Activated CD8-positive, alpha-beta T cell treated with anti-CD3 and anti-CD28 coated beads for 36 hours (primary cell): ENCODE measurements around the gene LYSMD3. TPM values are rescaled to one million over a fixed set of nuclear protein-coding genes. Genes with fewer than 3 reads are reported as not detected.

Experiments used
- ATAC-seq: fragments of 200-7000 bp; cut with Tn5 transposase; one replicate; pipeline ENCODE4 v1.10.0; 2021; ENCODE audit warnings: mild to moderate bottlenecking, moderate library complexity
- CTCF ChIA-PET: fragments of 350-600 bp; sonication (Branson Sonifier 250); formaldehyde crosslinking; loops from one replicate; lab custom pipeline; 2021; ENCODE audit warnings: antibody characterized with exemption; lab: Charles Lee
- POLR2A ChIA-PET: fragments of 350-600 bp; sonication (Branson Sonifier 250); formaldehyde crosslinking; loops from one replicate; lab custom pipeline; 2021; ENCODE audit warnings: antibody characterized with exemption; lab: Charles Lee
- DNase-seq: peaks from one replicate; pipeline ENCODE4 v3.0.0-alpha.2; 2020
- H3K27ac Mint-ChIP-seq: one replicate; pipeline ENCODE4 v1.8.0; 2021; ENCODE audit warnings: mild to moderate bottlenecking, mixed read lengths
- H3K27me3 Mint-ChIP-seq: one replicate; pipeline ENCODE4 v1.8.0; 2021; ENCODE audit warnings: mixed read lengths
- H3K36me3 Mint-ChIP-seq: one replicate; pipeline ENCODE4 v1.8.0; 2021; ENCODE audit warnings: low read depth, mixed read lengths
- H3K4me1 Mint-ChIP-seq: one replicate; pipeline ENCODE4 v1.8.0; 2021; ENCODE audit warnings: low read depth, mixed read lengths
- H3K4me3 Mint-ChIP-seq: one replicate; pipeline ENCODE4 v1.8.0; 2021; ENCODE audit warnings: mild to moderate bottlenecking, moderate library complexity, mixed read lengths
- H3K9me3 Mint-ChIP-seq: one replicate; pipeline ENCODE4 v1.8.0; 2021; ENCODE audit warnings: mixed read lengths
- CTCF ChIP-seq: fragments of 200-600 bp; IDR thresholded peaks from one replicate; pipeline ENCODE4 v1.8.0; 2022; ENCODE audit warnings: antibody characterized with exemption, mild to moderate bottlenecking
- intact Hi-C: fragments of 100-400 bp; cut with micrococcal nuclease; formaldehyde crosslinking; loops from one replicate; pipeline ENCODE4 v1.10.0; 2022
- total RNA-seq, 2 experiments: library from RNA; stranded (reverse); gene quantifications; one replicate each; pipeline ENCODE4 v1.2.3, GENCODE V29; 2021

LYSMD3 gene
- total RNA-seq, 2 experiments from 2014 or later, result 14.2 to 14.7 TPM

GRCh38 chr5:90495146-90495545, 34.2 kb downstream of the LYSMD3 start:
- DNase-seq (no peak), ATAC-seq (no peak)
- peaks cover 23% of the 10 kb centered on the region for H3K36me3 Mint-ChIP-seq
- no peaks in the 10 kb centered on the region for H3K27me3 Mint-ChIP-seq
- CTCF ChIA-PET, result no interaction called here
- no peak overlapping the region for H3K27ac Mint-ChIP-seq
- H3K9me3 Mint-ChIP-seq, result no peaks in the 10 kb centered on the region
- H3K4me1 Mint-ChIP-seq, result no peaks in the 10 kb centered on the region
- intact Hi-C loops, result no loop called here
- POLR2A ChIA-PET, result no interaction called here
- no peak overlapping the region for H3K4me3 Mint-ChIP-seq
- TF ChIP-seq CTCF, result no peak

- Mint-ChIP-seq H3K27me3 (no peaks in the 10 kb centered on the region), H3K27ac (no peak overlapping the region), H3K36me3 (peaks cover 18% of the 10 kb centered on the region), H3K4me1 (no peaks in the 10 kb centered on the region), H3K4me3 (no peak overlapping the region), H3K9me3 (no peaks in the 10 kb centered on the region)
- ChIA-PET POLR2A (no interaction called here), CTCF (no interaction called here)
- no peak for TF ChIP-seq CTCF
- DNase-seq (no peak), ATAC-seq (no peak)
- intact Hi-C loops, result no loop called here
Measured at GRCh38 chr5:90494043-90494442, 35.3 kb downstream of the LYSMD3 start.

GRCh38 chr5:90488791-90489190, 40.6 kb downstream of the LYSMD3 start:
- Mint-ChIP-seq H3K27me3 (no peaks in the 10 kb centered on the region), H3K4me1 (no peaks in the 10 kb centered on the region), H3K27ac (no peak overlapping the region), H3K9me3 (no peaks in the 10 kb centered on the region), H3K36me3 (peaks cover 14% of the 10 kb centered on the region), H3K4me3 (no peak overlapping the region)
- ATAC-seq, result no peak
- ChIA-PET POLR2A (no interaction called here), CTCF (no interaction called here)
- TF ChIP-seq CTCF, result no peak
- intact Hi-C loops, result no loop called here
- DNase-seq, result no peak

- Mint-ChIP-seq H3K4me3 (no peak overlapping the region), H3K27ac (no peak overlapping the region), H3K27me3 (no peaks in the 10 kb centered on the region), H3K36me3 (peaks cover 23% of the 10 kb centered on the region), H3K9me3 (no peaks in the 10 kb centered on the region), H3K4me1 (no peaks in the 10 kb centered on the region)
- POLR2A ChIA-PET, result no interaction called here
- intact Hi-C loops, result no loop called here
- CTCF ChIA-PET, result no interaction called here
- no peak for TF ChIP-seq CTCF
- ATAC-seq (no peak), DNase-seq (no peak)
Measured at GRCh38 chr5:90484540-90484939, 44.8 kb downstream of the LYSMD3 start.

GRCh38 chr5:90483206-90483605, 46.2 kb downstream of the LYSMD3 start:
- DNase-seq, result no peak
- Mint-ChIP-seq H3K27me3 (no peaks in the 10 kb centered on the region), H3K27ac (no peak overlapping the region), H3K4me3 (no peak overlapping the region), H3K9me3 (no peaks in the 10 kb centered on the region), H3K36me3 (peaks cover 24% of the 10 kb centered on the region), H3K4me1 (no peaks in the 10 kb centered on the region)
- ATAC-seq, result no peak
- intact Hi-C loops, result no loop called here
- no peak for TF ChIP-seq CTCF
- CTCF ChIA-PET, result no interaction called here
- POLR2A ChIA-PET, result no interaction called here
